ENCODE data around the gene CDRT15L2.
"Not testable (repeated sequence)": the region's sequence is repeated elsewhere in the genome, so short reads cannot be mapped to it uniquely, and the experiment has no call there.

CDRT15L2 gene

GRCh38 chr17:20555135-20556010, 24.2 kb upstream of the CDRT15L2 start:
- not testable (repeated sequence) for H3K36me3 ChIP-seq (ENCODE audit: control insufficient read depth in 1 of 2, insufficient read depth in 2 of 2, low read length in 2 of 2); H3K27me3 ChIP-seq (ENCODE audit: low read depth, low read length); H3K4me3 ChIP-seq (ENCODE audit: low read depth in 1 of 2, low read length in 2 of 2); H3K9me3 ChIP-seq (ENCODE audit: control insufficient read depth in 1 of 2, low read length in 2 of 2); H3K4me1 ChIP-seq (ENCODE audit: control insufficient read depth in 1 of 2, insufficient read depth in 2 of 2, low read length in 2 of 2); H3K27ac ChIP-seq (ENCODE audit: low read length)

GRCh38 chr17:20558096-20558495, 21.4 kb upstream of the CDRT15L2 start:
- not testable (repeated sequence) for H3K4me3 ChIP-seq (ENCODE audit: low read depth in 1 of 2, low read length in 2 of 2); H3K27ac ChIP-seq (ENCODE audit: low read length); H3K27me3 ChIP-seq (ENCODE audit: low read depth, low read length); H3K4me1 ChIP-seq (ENCODE audit: control insufficient read depth in 1 of 2, insufficient read depth in 2 of 2, low read length in 2 of 2); H3K9me3 ChIP-seq (ENCODE audit: control insufficient read depth in 1 of 2, low read length in 2 of 2); H3K36me3 ChIP-seq (ENCODE audit: control insufficient read depth in 1 of 2, insufficient read depth in 2 of 2, low read length in 2 of 2)

GRCh38 chr17:20559018-20559417, 20.5 kb upstream of the CDRT15L2 start:
- not testable (repeated sequence) for H3K27ac ChIP-seq (ENCODE audit: low read length); H3K4me3 ChIP-seq (ENCODE audit: low read depth in 1 of 2, low read length in 2 of 2); H3K36me3 ChIP-seq (ENCODE audit: control insufficient read depth in 1 of 2, insufficient read depth in 2 of 2, low read length in 2 of 2); H3K27me3 ChIP-seq (ENCODE audit: low read depth, low read length); H3K4me1 ChIP-seq (ENCODE audit: control insufficient read depth in 1 of 2, insufficient read depth in 2 of 2, low read length in 2 of 2); H3K9me3 ChIP-seq (ENCODE audit: control insufficient read depth in 1 of 2, low read length in 2 of 2)

GRCh38 chr17:20562587-20562986, 16.9 kb upstream of the CDRT15L2 start:
- no peaks in the 10 kb centered on the region for H3K27me3 ChIP-seq (ENCODE audit: low read depth, low read length)
- H3K27ac ChIP-seq (ENCODE audit: low read length): no peak overlapping the region
- no peaks in the 10 kb centered on the region for H3K4me1 ChIP-seq (ENCODE audit: control insufficient read depth in 1 of 2, insufficient read depth in 2 of 2, low read length in 2 of 2)
- no peaks in the 10 kb centered on the region for H3K9me3 ChIP-seq (ENCODE audit: control insufficient read depth in 1 of 2, low read length in 2 of 2)
- no peak overlapping the region for H3K4me3 ChIP-seq (ENCODE audit: low read depth in 1 of 2, low read length in 2 of 2)
- no peaks in the 10 kb centered on the region for H3K36me3 ChIP-seq (ENCODE audit: control insufficient read depth in 1 of 2, insufficient read depth in 2 of 2, low read length in 2 of 2)

GRCh38 chr17:20565245-20565644, 14.3 kb upstream of the CDRT15L2 start:
- H3K9me3 ChIP-seq (ENCODE audit: control insufficient read depth in 1 of 2, low read length in 2 of 2); H3K36me3 ChIP-seq (ENCODE audit: control insufficient read depth in 1 of 2, insufficient read depth in 2 of 2, low read length in 2 of 2); H3K27me3 ChIP-seq (ENCODE audit: low read depth, low read length); H3K4me3 ChIP-seq (ENCODE audit: low read depth in 1 of 2, low read length in 2 of 2); H3K4me1 ChIP-seq (ENCODE audit: control insufficient read depth in 1 of 2, insufficient read depth in 2 of 2, low read length in 2 of 2); H3K27ac ChIP-seq (ENCODE audit: low read length): not testable (repeated sequence)

GRCh38 chr17:20565711-20566110, 13.8 kb upstream of the CDRT15L2 start:
- no peak overlapping the region for H3K27ac ChIP-seq (ENCODE audit: low read length)
- no peaks in the 10 kb centered on the region for H3K9me3 ChIP-seq (ENCODE audit: control insufficient read depth in 1 of 2, low read length in 2 of 2)
- no peaks in the 10 kb centered on the region for H3K36me3 ChIP-seq (ENCODE audit: control insufficient read depth in 1 of 2, insufficient read depth in 2 of 2, low read length in 2 of 2)
- H3K4me3 ChIP-seq (ENCODE audit: low read depth in 1 of 2, low read length in 2 of 2): no peak overlapping the region
- H3K27me3 ChIP-seq (ENCODE audit: low read depth, low read length): no peaks in the 10 kb centered on the region
- H3K4me1 ChIP-seq (ENCODE audit: control insufficient read depth in 1 of 2, insufficient read depth in 2 of 2, low read length in 2 of 2): no peaks in the 10 kb centered on the region

GRCh38 chr17:20566736-20567135, 12.8 kb upstream of the CDRT15L2 start:
- not testable (repeated sequence) for H3K27me3 ChIP-seq (ENCODE audit: low read depth, low read length); H3K4me3 ChIP-seq (ENCODE audit: low read depth in 1 of 2, low read length in 2 of 2); H3K9me3 ChIP-seq (ENCODE audit: control insufficient read depth in 1 of 2, low read length in 2 of 2)

GRCh38 chr17:20567421-20567820, 12.1 kb upstream of the CDRT15L2 start:
- H3K27ac ChIP-seq (ENCODE audit: low read length); H3K36me3 ChIP-seq (ENCODE audit: control insufficient read depth in 1 of 2, insufficient read depth in 2 of 2, low read length in 2 of 2); H3K4me1 ChIP-seq (ENCODE audit: control insufficient read depth in 1 of 2, insufficient read depth in 2 of 2, low read length in 2 of 2); H3K27me3 ChIP-seq (ENCODE audit: low read depth, low read length); H3K9me3 ChIP-seq (ENCODE audit: control insufficient read depth in 1 of 2, low read length in 2 of 2); H3K4me3 ChIP-seq (ENCODE audit: low read depth in 1 of 2, low read length in 2 of 2): not testable (repeated sequence)

More at GRCh38 chr17:20566736-20567135, 12.8 kb upstream of the CDRT15L2 start:
- not testable (repeated sequence) for H3K27ac ChIP-seq (ENCODE audit: low read length); H3K4me1 ChIP-seq (ENCODE audit: control insufficient read depth in 1 of 2, insufficient read depth in 2 of 2, low read length in 2 of 2); H3K36me3 ChIP-seq (ENCODE audit: control insufficient read depth in 1 of 2, insufficient read depth in 2 of 2, low read length in 2 of 2)

- H3K27me3 ChIP-seq (ENCODE audit: low read depth, low read length); H3K9me3 ChIP-seq (ENCODE audit: control insufficient read depth in 1 of 2, low read length in 2 of 2); H3K4me1 ChIP-seq (ENCODE audit: control insufficient read depth in 1 of 2, insufficient read depth in 2 of 2, low read length in 2 of 2); H3K36me3 ChIP-seq (ENCODE audit: control insufficient read depth in 1 of 2, insufficient read depth in 2 of 2, low read length in 2 of 2); H3K4me3 ChIP-seq (ENCODE audit: low read depth in 1 of 2, low read length in 2 of 2); H3K27ac ChIP-seq (ENCODE audit: low read length): not testable (repeated sequence)
Measured at GRCh38 chr17:20568604-20569003, 10.9 kb upstream of the CDRT15L2 start.

GRCh38 chr17:20571653-20572052, 7.9 kb upstream of the CDRT15L2 start:
- H3K36me3 ChIP-seq (ENCODE audit: control insufficient read depth in 1 of 2, insufficient read depth in 2 of 2, low read length in 2 of 2); H3K27me3 ChIP-seq (ENCODE audit: low read depth, low read length); H3K4me3 ChIP-seq (ENCODE audit: low read depth in 1 of 2, low read length in 2 of 2); H3K4me1 ChIP-seq (ENCODE audit: control insufficient read depth in 1 of 2, insufficient read depth in 2 of 2, low read length in 2 of 2); H3K27ac ChIP-seq (ENCODE audit: low read length); H3K9me3 ChIP-seq (ENCODE audit: control insufficient read depth in 1 of 2, low read length in 2 of 2): not testable (repeated sequence)

- not testable (repeated sequence) for H3K36me3 ChIP-seq (ENCODE audit: control insufficient read depth in 1 of 2, insufficient read depth in 2 of 2, low read length in 2 of 2); H3K9me3 ChIP-seq (ENCODE audit: control insufficient read depth in 1 of 2, low read length in 2 of 2); H3K4me3 ChIP-seq (ENCODE audit: low read depth in 1 of 2, low read length in 2 of 2); H3K27ac ChIP-seq (ENCODE audit: low read length); H3K4me1 ChIP-seq (ENCODE audit: control insufficient read depth in 1 of 2, insufficient read depth in 2 of 2, low read length in 2 of 2); H3K27me3 ChIP-seq (ENCODE audit: low read depth, low read length)
Measured at GRCh38 chr17:20573216-20573615, 6.3 kb upstream of the CDRT15L2 start.

- not testable (repeated sequence) for H3K27ac ChIP-seq (ENCODE audit: low read length); H3K4me1 ChIP-seq (ENCODE audit: control insufficient read depth in 1 of 2, insufficient read depth in 2 of 2, low read length in 2 of 2); H3K9me3 ChIP-seq (ENCODE audit: control insufficient read depth in 1 of 2, low read length in 2 of 2); H3K27me3 ChIP-seq (ENCODE audit: low read depth, low read length); H3K36me3 ChIP-seq (ENCODE audit: control insufficient read depth in 1 of 2, insufficient read depth in 2 of 2, low read length in 2 of 2); H3K4me3 ChIP-seq (ENCODE audit: low read depth in 1 of 2, low read length in 2 of 2)
Measured at GRCh38 chr17:20575071-20575470, 4.5 kb upstream of the CDRT15L2 start.
